ENCODE results near the gene ACOXL. TPM values are rescaled to one million over a fixed set of nuclear protein-coding genes. Genes with fewer than 3 reads are reported as not detected.

The ACOXL gene
- total RNA-seq, 6 experiments from 2014 or later, result not detected

DNA sequence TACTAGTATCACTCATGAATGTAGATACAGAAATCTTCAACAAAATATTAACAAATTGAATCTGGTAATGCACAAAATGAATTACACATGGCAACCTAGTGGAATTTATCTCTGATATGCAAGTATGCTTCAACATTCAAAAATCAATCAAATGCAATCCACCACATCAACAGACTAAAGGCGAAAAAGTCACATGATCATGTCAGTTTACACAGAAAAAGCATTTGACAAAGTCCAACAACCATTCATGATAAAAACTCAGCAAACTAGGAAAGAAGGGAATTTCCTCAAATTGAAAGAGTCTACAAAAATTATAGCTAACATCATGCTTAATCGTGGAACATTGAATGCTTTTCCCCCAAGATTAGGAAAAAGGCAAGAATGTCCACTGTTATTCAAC lies 237.8 kb downstream of the ACOXL start:
- TF ChIP-seq, protein P1, sequence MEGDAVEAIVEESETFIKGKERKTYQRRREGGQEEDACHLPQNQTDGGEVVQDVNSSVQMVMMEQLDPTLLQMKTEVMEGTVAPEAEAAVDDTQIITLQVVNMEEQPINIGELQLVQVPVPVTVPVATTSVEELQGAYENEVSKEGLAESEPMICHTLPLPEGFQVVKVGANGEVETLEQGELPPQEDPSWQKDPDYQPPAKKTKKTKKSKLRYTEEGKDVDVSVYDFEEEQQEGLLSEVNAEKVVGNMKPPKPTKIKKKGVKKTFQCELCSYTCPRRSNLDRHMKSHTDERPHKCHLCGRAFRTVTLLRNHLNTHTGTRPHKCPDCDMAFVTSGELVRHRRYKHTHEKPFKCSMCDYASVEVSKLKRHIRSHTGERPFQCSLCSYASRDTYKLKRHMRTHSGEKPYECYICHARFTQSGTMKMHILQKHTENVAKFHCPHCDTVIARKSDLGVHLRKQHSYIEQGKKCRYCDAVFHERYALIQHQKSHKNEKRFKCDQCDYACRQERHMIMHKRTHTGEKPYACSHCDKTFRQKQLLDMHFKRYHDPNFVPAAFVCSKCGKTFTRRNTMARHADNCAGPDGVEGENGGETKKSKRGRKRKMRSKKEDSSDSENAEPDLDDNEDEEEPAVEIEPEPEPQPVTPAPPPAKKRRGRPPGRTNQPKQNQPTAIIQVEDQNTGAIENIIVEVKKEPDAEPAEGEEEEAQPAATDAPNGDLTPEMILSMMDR (IDR thresholded peaks at IDR 0.05), result no peak
- TF ChIP-seq POLR2A (IDR thresholded peaks at IDR 0.05), result no peak
- Histone ChIP-seq H3K4me3 (no peak overlapping the region), H3K27me3 (no peaks in the 10 kb centered on the region), H3K27ac (no peak overlapping the region), H3K4me1 (no peaks in the 10 kb centered on the region), H3K9me3 (no peaks in the 10 kb centered on the region), H3K36me3 (no peaks in the 10 kb centered on the region)
- no peak for ATAC-seq
- no peak for DNase-seq
- intact Hi-C loops (cut with DNase I), result no loop called here
- 36% methylated on average over 2 of the region's 2 CpGs for WGBS (ENCODE audit: insufficient coverage, low coverage, low lambda C conversion rate, missing lambda C conversion rate)

DNA sequence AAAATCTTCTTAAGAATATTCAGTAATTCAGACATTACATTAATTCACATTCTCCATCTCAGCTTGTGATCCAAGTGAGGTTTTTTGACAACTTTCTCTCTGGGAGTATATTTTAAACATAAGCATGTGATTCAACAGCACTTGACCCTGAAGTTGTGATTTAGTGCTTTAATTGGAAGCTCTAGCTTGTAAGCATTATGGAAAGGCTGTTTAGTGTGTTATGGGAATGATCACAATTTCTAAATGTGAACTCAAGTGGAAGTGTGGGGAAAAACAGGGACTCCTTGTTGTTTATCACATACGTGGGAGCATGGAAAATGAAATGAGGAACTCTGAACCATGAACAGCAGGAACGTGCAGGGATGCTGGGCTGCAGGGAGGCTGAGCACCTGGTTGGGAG lies 239.4 kb downstream of the ACOXL start:
- no peaks in the 10 kb centered on the region for H3K9me3 ChIP-seq
- DNase-seq (no peak), ATAC-seq (no peak)
- intact Hi-C loops (cut with DNase I), result no loop called here
- H3K27ac ChIP-seq, result no peak overlapping the region
- H3K4me3 ChIP-seq, result no peak overlapping the region
- no peaks in the 10 kb centered on the region for H3K4me1 ChIP-seq
- no peaks in the 10 kb centered on the region for H3K36me3 ChIP-seq
- no peak for TF ChIP-seq POLR2A (IDR thresholded peaks at IDR 0.05)
- TF ChIP-seq, protein P1 (IDR thresholded peaks at IDR 0.05), result no peak
- 33% methylated on average over 2 of the region's 2 CpGs for WGBS (ENCODE audit: insufficient coverage, low coverage, low lambda C conversion rate, missing lambda C conversion rate)
- no peaks in the 10 kb centered on the region for H3K27me3 ChIP-seq

DNA sequence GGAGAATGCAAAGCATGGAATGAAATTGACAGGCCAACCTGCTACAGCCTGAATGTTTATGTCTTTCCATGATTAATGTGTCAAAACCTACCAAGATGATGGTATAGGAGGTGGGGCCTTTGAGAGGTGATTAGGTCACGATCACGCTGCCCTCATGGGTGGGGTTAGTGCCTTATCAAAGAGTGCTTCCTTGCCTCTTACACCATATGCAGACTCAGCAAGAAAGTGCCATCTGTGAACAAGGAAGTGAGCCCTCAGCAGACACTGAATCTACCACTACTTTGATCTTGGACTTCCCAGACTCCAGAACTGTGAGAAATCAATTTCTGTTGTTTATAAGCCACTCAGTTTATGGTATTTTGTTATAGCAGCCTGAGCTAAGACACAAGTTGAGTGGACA lies 240.9 kb downstream of the ACOXL start:
- Histone ChIP-seq H3K4me3 (no peak overlapping the region), H3K4me1 (no peaks in the 10 kb centered on the region), H3K27ac (no peak overlapping the region), H3K36me3 (no peaks in the 10 kb centered on the region), H3K9me3 (no peaks in the 10 kb centered on the region), H3K27me3 (no peaks in the 10 kb centered on the region)
- no peak for DNase-seq
- TF ChIP-seq, protein P1 (IDR thresholded peaks at IDR 0.05), result no peak
- no peak for TF ChIP-seq POLR2A (IDR thresholded peaks at IDR 0.05)
- ATAC-seq, result no peak
- whole genome bisulfite sequencing (ENCODE audit: insufficient coverage, low coverage, low lambda C conversion rate, missing lambda C conversion rate), result 67% methylated on average over 1 of the region's 2 CpGs
- intact Hi-C loops (cut with DNase I), result no loop called here

DNA sequence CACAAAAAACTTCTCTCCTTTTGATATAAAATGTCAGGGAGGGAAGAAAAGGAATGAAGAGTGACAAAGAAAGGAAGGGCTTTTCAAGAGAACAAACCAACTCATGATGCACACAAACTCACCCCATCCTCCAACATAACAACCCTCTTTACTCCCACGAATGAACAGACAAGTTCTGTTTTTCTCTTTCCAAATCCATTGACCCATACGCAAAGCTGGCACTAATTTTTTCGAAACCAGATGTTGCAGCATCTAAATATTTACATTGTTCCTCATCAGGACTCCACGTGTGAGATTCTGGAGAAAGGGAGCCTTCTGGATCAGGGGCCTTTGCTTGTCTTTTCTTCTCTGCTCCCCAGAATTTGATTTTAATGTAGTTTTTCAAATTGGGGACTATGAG lies 245.0 kb downstream of the ACOXL start:
- no peak for ATAC-seq
- no peaks in the 10 kb centered on the region for H3K36me3 ChIP-seq
- WGBS (ENCODE audit: insufficient coverage, low coverage, low lambda C conversion rate, missing lambda C conversion rate), result 50% methylated on average over 4 of the region's 4 CpGs
- no peaks in the 10 kb centered on the region for H3K9me3 ChIP-seq
- TF ChIP-seq, protein P1 (IDR thresholded peaks at IDR 0.05), result no peak
- no peak for TF ChIP-seq POLR2A (IDR thresholded peaks at IDR 0.05)
- no peak for DNase-seq
- no peak overlapping the region for H3K4me3 ChIP-seq
- H3K27me3 ChIP-seq, result no peaks in the 10 kb centered on the region
- no peaks in the 10 kb centered on the region for H3K4me1 ChIP-seq
- intact Hi-C loops (cut with DNase I), result no loop called here
- no peak overlapping the region for H3K27ac ChIP-seq

DNA sequence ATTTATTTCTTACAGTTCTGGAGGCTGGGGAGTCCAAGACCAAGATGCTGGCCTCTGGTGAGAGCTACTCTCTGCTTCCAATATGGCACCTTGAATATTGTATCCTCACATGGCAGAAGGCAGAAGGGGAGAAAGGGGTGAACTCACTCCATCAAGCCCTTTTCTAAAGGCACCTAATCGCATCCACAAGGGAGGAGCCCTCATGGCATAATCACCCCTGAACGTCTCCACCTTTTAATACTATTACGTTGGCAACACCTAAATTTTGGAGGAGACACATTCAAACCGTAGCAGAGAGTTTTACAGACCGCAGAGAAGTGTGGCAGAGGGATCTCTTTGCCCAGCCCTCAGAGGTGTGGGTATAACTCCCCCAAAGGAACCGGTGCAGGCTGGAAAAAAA lies 245.8 kb downstream of the ACOXL start:
- no peaks in the 10 kb centered on the region for H3K36me3 ChIP-seq
- no peaks in the 10 kb centered on the region for H3K9me3 ChIP-seq
- ATAC-seq, result no peak
- 73% methylated on average over 6 of the region's 6 CpGs for WGBS (ENCODE audit: insufficient coverage, low coverage, low lambda C conversion rate, missing lambda C conversion rate)
- intact Hi-C loops (cut with DNase I), result no loop called here
- no peak for TF ChIP-seq POLR2A (IDR thresholded peaks at IDR 0.05)
- TF ChIP-seq, protein P1 (IDR thresholded peaks at IDR 0.05), result no peak
- no peak overlapping the region for H3K4me3 ChIP-seq
- no peaks in the 10 kb centered on the region for H3K4me1 ChIP-seq
- H3K27ac ChIP-seq, result no peak overlapping the region
- DNase-seq, result no peak
- no peaks in the 10 kb centered on the region for H3K27me3 ChIP-seq

All from right lobe of liver (tissue), 6 donors.